Bronchial epithelial cell (primary cell): ENCODE measurements around the gene RPTOR. TPM values are rescaled to one million over a fixed set of nuclear protein-coding genes. Genes with fewer than 3 reads are reported as not detected.

Experiments
- DNase-seq: peaks from one replicate; pipeline ENCODE4 v3.0.0-alpha.2; 2010; ENCODE audit warnings: low read depth
- FAIRE-seq: peaks from 2 replicates; lab custom pipeline; 2011; peaks lifted over from hg19 to GRCh38; lab: Jason Lieb, UNC
- H3K27me3 ChIP-seq: 2 replicates; pipeline ENCODE4 v1.5.1; 2011; ENCODE audit warnings: low read length; ENCODE audit not compliant: control insufficient read depth, insufficient read depth
- H3K36me3 ChIP-seq: 2 replicates; pipeline ENCODE4 v1.5.1; 2011; ENCODE audit warnings: low read length; ENCODE audit not compliant: control insufficient read depth, insufficient read depth
- H3K4me3 ChIP-seq: 2 replicates; pipeline ENCODE4 v1.5.1; 2011; ENCODE audit warnings: mild to moderate bottlenecking, low read depth, low read length, control low read depth
- total RNA-seq: library from RNA; depleted of rRNA; stranded (reverse); fragments of >200 nt; gene quantifications from 2 replicates; pipeline ENCODE4 v1.2.1, GENCODE V29; 2014
- TF ChIP-seq, protein P1 (sequence below): IDR thresholded peaks from 2 replicates; pipeline ENCODE4 v1.5.1; 2011; ENCODE audit warnings: mild to moderate bottlenecking, moderate library complexity, low read length, control low read depth, inconsistent platforms; ENCODE audit not compliant: insufficient read depth, severe bottlenecking

RPTOR gene
- total RNA-seq, 1 donor from 2014 or later, result 14.0 TPM

DNA sequence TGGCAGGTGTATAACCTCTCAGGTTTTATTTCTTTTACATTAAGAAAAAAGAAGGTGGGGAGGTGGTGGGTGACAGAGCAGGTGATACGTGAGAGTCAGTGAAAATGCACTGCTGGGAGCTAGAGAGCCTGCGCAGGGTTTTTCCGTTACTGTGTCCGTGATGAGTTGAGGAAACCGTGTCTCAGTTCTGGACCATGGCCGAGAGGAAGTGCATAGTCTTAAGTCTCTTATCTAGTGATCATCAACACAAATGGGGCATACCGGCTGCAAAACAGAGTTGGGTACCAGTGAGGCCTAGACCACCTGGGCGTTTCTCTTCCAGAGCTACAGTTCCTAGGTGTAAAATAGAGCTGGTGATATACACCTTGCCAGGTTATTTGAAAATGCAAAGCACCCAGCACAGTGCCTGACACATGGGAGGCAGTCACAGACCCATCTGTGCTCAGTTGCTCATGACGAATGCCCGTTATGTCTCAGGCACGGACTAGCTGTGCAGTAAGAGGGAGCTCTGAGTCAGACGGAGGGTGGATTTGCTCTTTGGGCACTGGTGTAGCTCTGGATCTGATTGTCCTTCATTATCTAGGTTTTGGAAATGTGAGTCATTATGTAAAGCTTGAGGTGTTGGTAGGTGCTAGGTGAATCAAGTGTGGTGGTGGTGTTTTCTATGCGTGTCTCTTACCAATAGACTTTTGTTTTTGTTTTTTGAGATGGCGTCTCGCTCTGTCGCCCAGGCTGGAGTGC is 60.9 kb downstream of the RPTOR start:
- TF ChIP-seq, protein P1, sequence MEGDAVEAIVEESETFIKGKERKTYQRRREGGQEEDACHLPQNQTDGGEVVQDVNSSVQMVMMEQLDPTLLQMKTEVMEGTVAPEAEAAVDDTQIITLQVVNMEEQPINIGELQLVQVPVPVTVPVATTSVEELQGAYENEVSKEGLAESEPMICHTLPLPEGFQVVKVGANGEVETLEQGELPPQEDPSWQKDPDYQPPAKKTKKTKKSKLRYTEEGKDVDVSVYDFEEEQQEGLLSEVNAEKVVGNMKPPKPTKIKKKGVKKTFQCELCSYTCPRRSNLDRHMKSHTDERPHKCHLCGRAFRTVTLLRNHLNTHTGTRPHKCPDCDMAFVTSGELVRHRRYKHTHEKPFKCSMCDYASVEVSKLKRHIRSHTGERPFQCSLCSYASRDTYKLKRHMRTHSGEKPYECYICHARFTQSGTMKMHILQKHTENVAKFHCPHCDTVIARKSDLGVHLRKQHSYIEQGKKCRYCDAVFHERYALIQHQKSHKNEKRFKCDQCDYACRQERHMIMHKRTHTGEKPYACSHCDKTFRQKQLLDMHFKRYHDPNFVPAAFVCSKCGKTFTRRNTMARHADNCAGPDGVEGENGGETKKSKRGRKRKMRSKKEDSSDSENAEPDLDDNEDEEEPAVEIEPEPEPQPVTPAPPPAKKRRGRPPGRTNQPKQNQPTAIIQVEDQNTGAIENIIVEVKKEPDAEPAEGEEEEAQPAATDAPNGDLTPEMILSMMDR, result no peak
- peak; percentile 99 for DNase-seq
- Histone ChIP-seq H3K27me3 (no peaks in the 10 kb centered on the region), H3K4me3 (no peak overlapping the region), H3K36me3 (peaks cover 4% of the 10 kb centered on the region)
- peak; percentile 98 for FAIRE-seq

DNA sequence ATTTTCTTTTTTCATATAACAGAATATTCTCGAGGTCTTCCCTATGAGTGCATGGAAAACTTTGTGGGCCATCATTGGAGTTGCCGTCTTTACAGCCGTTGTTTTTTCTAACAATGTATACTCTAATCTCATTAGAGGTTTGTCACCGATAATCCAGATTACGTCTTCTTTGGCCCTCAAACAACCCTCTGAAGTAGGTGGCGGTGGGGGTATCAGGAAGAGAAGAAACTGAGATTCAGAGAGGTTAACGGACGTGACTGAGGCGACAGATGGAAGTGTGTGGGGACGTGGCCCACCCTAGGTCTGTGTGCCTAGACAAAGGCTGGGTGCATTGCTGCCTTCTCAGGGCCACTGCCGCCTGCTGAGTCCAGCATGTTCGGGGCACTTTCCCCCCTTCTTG is 63.7 kb downstream of the RPTOR start:
- TF ChIP-seq, protein P1, result no peak
- Histone ChIP-seq H3K36me3 (peaks cover 2% of the 10 kb centered on the region), H3K27me3 (no peaks in the 10 kb centered on the region), H3K4me3 (no peak overlapping the region)
- FAIRE-seq, result no peak
- no peak for DNase-seq

DNA sequence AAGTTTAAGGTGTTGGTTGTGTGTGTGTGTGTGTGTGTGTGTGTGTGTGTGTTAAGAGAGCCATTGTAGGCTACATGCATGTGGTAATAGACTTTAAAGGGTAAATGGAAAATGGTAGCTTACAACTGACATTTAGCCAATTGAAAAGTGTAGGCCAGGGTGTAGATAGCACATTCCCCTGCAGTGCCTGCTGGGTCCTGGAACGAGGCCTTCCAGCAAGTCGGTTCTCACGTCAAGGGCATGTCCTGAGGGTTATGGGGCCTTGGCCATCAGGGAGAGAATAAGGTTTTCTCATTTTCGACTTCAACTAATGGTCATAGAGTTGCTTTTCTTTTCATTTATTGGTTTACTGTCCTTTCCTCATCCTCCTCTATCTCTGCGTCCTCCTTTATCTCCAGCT is 65.1 kb downstream of the RPTOR start:
- no peaks in the 10 kb centered on the region for H3K27me3 ChIP-seq
- TF ChIP-seq, protein P1, result no peak
- no peak for DNase-seq
- FAIRE-seq, result no peak
- no peak overlapping the region for H3K4me3 ChIP-seq
- H3K36me3 ChIP-seq, result peaks cover 2% of the 10 kb centered on the region

DNA sequence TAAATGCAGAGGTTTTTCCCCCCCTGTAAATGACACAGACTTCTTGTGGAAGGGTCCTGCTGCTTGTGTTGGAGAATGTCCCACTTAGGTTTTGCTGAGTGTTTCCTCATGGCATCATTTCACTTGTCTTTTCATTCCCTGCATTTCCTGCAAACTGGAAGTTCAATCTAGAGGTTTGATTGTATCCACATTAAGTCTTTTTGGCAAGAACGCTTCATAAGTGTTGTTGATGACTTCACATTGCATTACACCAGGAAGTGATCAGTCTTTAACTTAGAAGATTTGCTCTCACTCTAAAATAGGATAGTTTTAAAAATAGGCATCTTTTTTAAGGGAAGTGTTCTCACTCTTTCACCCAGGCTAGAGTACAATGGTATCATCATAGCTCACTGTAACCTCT is 67.2 kb downstream of the RPTOR start:
- FAIRE-seq, result no peak

DNA sequence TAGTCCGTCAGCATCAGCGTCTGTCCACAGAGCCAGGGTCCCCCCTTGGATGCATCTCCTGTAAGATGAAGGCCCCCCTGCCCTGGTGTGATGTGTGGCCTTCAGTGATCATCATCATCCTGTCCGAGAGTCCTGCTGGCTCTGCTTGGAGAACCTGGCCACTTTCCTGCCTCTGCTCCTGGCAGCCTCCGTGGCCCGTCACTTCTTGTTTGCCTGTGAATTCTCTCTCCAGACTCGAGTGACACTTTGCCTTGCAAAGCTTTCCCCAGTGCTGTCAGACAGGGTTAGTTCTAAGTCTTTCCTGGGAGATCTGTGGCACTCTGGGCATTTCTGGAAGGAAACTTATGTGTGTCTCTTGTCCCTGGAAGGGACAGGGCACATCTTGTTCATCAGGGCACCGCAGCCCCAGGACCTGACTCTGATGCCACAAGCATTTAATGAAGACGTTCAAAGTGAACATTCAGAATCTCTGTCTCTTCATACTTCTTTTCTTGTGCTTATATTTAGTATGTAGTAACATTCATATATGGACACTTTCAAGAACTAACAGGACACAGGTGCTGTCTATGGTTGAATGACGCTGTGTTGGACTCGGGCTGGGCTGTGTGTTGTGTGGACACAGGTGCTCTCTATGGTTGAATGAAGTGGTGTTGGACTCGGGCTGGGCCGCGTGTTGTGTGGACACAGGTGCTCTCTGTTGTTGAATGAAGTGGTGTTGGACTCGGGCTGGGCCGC is 68.5 kb downstream of the RPTOR start:
- peak; percentile 36 for FAIRE-seq
- TF ChIP-seq, protein P1, result no peak

More for the DNA sequence above, 67.2 kb downstream of the RPTOR start:
- TF ChIP-seq, protein P1, result no peak
- DNase-seq, result no peak
- Histone ChIP-seq H3K36me3 (peaks cover 2% of the 10 kb centered on the region), H3K27me3 (no peaks in the 10 kb centered on the region), H3K4me3 (no peak overlapping the region)

More for the DNA sequence above, 68.5 kb downstream of the RPTOR start:
- Histone ChIP-seq H3K4me3 (no peak overlapping the region), H3K27me3 (no peaks in the 10 kb centered on the region), H3K36me3 (peaks cover 2% of the 10 kb centered on the region)
- no peak for DNase-seq
